Caco-2 (cell line): ENCODE measurements around the gene PDZK1IP1. TPM values are rescaled to one million over a fixed set of nuclear protein-coding genes. Genes with fewer than 3 reads are reported as not detected.

ENCODE experiments used
- BruUV-seq: library from RNA; stranded (reverse); fragments of 400-500 nt; replicated peaks from 2 replicates; lab custom pipeline; 2021; lab: Mats Ljungman, UMichigan
- CTCF ChIA-PET: fragments of 300-600 bp; sonication (Branson Sonifier 250); formaldehyde crosslinking; loops from one replicate; lab custom pipeline; 2022; ENCODE audit warnings: antibody characterized with exemption; lab: Charles Lee
- POLR2A ChIA-PET: fragments of 300-600 bp; sonication (Branson Sonifier 250); formaldehyde crosslinking; loops from one replicate; lab custom pipeline; 2022; ENCODE audit warnings: antibody characterized with exemption; lab: Charles Lee
- DNase-seq, 2 experiments: peaks; one replicate each; pipeline versions ENCODE4 v3.0.0 to v3.0.0-alpha.2; 2020 to 2022
- H3K27me3 ChIP-seq: replicated peaks from 2 replicates; pipeline ENCODE4 v1.6.0; 2011; ENCODE audit warnings: low read length; ENCODE audit not compliant: control insufficient read depth, insufficient read depth
- H3K36me3 ChIP-seq: 2 replicates; pipeline ENCODE4 v1.5.1; 2011; ENCODE audit warnings: low read length; ENCODE audit not compliant: control insufficient read depth, insufficient read depth
- H3K4me1 ChIP-seq: fragments of 250-450 bp; sonication (Bioruptor Pico); 2 replicates; pipeline ENCODE4 v1.5.1; 2020; ENCODE audit warnings: mild to moderate bottlenecking
- H3K4me3 ChIP-seq: 2 replicates; pipeline ENCODE4 v1.5.1; 2011; ENCODE audit warnings: low read depth, mild to moderate bottlenecking, control low read depth, low read length
- H3K9me3 ChIP-seq: fragments of 250-450 bp; sonication (Bioruptor Pico); 2 replicates; pipeline ENCODE4 v1.5.1; 2020; ENCODE audit warnings: mild to moderate bottlenecking, moderate library complexity
- H3K27ac Mint-ChIP-seq: one replicate; pipeline ENCODE4 v1.8.0; 2022; ENCODE audit warnings: mixed read lengths; ENCODE audit not compliant: unreplicated experiment
- H3K27me3 Mint-ChIP-seq: one replicate; pipeline ENCODE4 v1.8.0; 2022; ENCODE audit warnings: mixed read lengths; ENCODE audit not compliant: insufficient read depth, unreplicated experiment
- H3K36me3 Mint-ChIP-seq: one replicate; pipeline ENCODE4 v1.8.0; 2022; ENCODE audit warnings: mild to moderate bottlenecking, mixed read lengths; ENCODE audit not compliant: insufficient read depth, unreplicated experiment
- H3K4me1 Mint-ChIP-seq: one replicate; pipeline ENCODE4 v1.8.0; 2022; ENCODE audit warnings: low read depth, mixed read lengths; ENCODE audit not compliant: unreplicated experiment
- H3K4me3 Mint-ChIP-seq: one replicate; pipeline ENCODE4 v1.8.0; 2022; ENCODE audit warnings: mild to moderate bottlenecking, moderate library complexity, mixed read lengths; ENCODE audit not compliant: unreplicated experiment
- H3K9me3 Mint-ChIP-seq: one replicate; pipeline ENCODE4 v1.8.0; 2022; ENCODE audit warnings: mixed read lengths; ENCODE audit not compliant: unreplicated experiment
- CTCF ChIP-seq, 2 experiments: fragments of 200-600 bp in 1 of 2; IDR thresholded peaks; 1 replicate in 1 of 2; 2 replicates in 1 of 2; pipeline versions ENCODE4 v1.5.1 to v1.8.0; 2011 to 2022; ENCODE audit warnings: antibody characterized with exemption in 1 of 2, control low read depth in 1 of 2, inconsistent platforms in 1 of 2, low read depth in 1 of 2, low read length in 1 of 2, mild to moderate bottlenecking in 1 of 2, moderate library complexity in 1 of 2; ENCODE audit not compliant: insufficient read depth in 1 of 2, severe bottlenecking in 1 of 2, unreplicated experiment in 1 of 2
- intact Hi-C: fragments of 100-400 bp; cut with micrococcal nuclease; formaldehyde crosslinking; loops from one replicate; pipeline ENCODE4 v1.10.0; 2022; ENCODE audit not compliant: unreplicated experiment
- total RNA-seq: library from RNA; stranded (reverse); gene quantifications from 2 replicates; pipeline ENCODE4 v1.2.3, GENCODE V29; 2022

Gene PDZK1IP1
- total RNA-seq, 1 experiment from 2014 or later = 6.1 TPM

DNA sequence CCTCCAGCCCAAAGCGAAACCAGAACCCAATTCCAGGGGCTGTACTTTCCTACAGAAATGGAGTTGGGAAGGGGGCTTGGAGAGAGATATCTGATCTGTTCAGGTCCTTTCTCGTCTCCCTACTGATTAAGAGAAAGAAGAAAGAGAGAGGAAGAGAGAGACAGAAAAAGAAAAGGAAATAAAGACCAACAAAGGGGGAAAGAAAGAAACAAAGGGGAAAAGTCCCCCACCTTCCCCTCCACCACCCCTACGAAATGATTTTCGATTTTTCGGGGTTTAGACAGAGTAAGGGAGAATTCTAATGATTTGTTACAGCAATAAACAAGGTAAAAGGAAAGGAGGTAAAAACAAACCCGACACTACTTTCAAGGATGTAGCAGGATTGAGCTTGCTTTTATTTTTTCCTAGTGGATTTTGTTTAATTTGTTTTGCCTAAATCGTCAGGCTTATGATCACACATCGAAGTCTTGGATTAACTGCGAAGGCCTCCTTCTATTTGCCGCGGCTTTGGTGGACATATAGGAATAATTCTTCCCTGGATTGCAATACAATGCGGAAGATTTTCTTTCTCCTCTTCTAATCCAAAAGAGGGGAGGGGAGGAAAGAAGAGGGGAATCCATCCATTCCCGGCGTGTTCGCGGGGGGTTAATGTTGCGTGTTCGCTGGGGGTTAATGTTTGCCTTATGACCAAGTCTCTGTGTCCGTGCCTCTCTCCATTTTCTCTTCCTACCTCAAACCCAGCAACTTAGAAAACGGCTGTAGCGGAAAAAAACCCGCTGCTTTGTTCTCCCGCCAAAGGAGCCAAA lies 40.3 kb upstream of the PDZK1IP1 start:
- Mint-ChIP-seq H3K4me3 (peak overlapping the region; percentile 2), H3K36me3 (peaks cover 12% of the 10 kb centered on the region), H3K9me3 (no peaks in the 10 kb centered on the region), H3K4me1 (peaks cover 8% of the 10 kb centered on the region), H3K27me3 (no peaks in the 10 kb centered on the region), H3K27ac (no peak overlapping the region)
- no TSS peak for BruUV-seq
- Histone ChIP-seq H3K4me1 (0 out of 2 replicates have a peak, but pooled peaks cover 3% of the 10 kb centered on the region), H3K4me3 (no peak overlapping the region), H3K27me3 (no peaks in the 10 kb centered on the region), H3K9me3 (no peaks in the 10 kb centered on the region), H3K36me3 (no peaks in the 10 kb centered on the region)
- intact Hi-C loops = no loop called here
- ChIA-PET CTCF (interaction anchor here (0.7 kb wide), 1 partner anchor 41 kb away, joined by 5 read pairs; no protein-coding TSS in a partner anchor), POLR2A (no interaction called here)
- no peak for DNase-seq
- TF ChIP-seq CTCF (IDR thresholded peaks at IDR 0.05; ENCODE audit: insufficient read depth in 1 of 2, low read depth in 1 of 2, low read length in 1 of 2, severe bottlenecking in 1 of 2, unreplicated experiment in 1 of 2) = no peak

DNA sequence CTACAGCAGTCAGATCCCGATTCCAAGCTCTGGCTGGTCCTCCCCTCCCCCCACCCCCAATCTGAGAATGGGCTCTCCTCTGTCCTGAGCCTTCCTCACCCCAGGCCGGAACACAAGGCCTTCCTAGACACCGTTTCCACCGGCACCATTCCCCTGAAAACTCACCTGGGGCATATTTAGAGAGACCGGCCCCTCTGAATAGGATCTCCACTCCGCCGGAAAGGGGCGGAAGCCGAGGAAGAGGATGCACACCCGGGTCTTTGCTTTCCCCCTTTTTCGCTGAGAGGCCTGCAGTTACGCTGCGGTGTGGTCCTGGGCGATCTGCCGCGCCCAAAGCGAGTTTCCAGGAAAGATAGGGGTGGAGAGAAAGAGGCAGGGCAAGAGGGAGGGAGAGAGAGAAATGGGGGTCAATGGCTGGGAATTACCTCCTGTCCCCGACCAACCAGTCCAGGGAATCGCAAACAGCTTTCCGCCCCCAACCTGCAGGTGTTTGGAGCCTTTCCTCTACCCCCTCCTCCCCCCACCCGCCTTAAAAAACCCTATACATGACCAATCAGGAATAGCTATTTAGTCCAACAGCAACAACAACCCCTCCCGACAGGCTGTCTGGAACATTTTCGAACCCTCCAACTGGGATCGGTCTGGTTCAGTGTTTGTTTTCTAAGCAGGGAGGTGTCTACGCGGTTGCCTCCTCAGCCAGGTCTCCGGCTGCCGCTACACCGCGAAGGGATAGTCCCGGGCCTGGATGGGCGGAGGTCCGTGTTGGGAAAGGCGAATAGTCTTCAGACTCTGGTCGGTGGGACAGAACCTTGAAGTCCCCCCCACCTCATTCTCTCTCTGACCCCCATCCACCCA lies 39.4 kb upstream of the PDZK1IP1 start:
- no peaks in the 10 kb centered on the region for H3K9me3 ChIP-seq
- H3K4me1 ChIP-seq = 0 out of 2 replicates have a peak, but pooled peaks cover 3% of the 10 kb centered on the region
- no peak for TF ChIP-seq CTCF (IDR thresholded peaks at IDR 0.05; ENCODE audit: insufficient read depth in 1 of 2, low read depth in 1 of 2, low read length in 1 of 2, severe bottlenecking in 1 of 2, unreplicated experiment in 1 of 2)
- H3K36me3 ChIP-seq = no peaks in the 10 kb centered on the region
- ChIA-PET CTCF (no interaction called here), POLR2A (no interaction called here)
- no TSS peak for BruUV-seq
- Mint-ChIP-seq H3K4me3 (peak overlapping the region; percentile 2), H3K4me1 (peaks cover 8% of the 10 kb centered on the region), H3K27ac (no peak overlapping the region), H3K36me3 (peaks cover 12% of the 10 kb centered on the region), H3K9me3 (no peaks in the 10 kb centered on the region), H3K27me3 (no peaks in the 10 kb centered on the region)
- intact Hi-C loops = no loop called here
- no peaks in the 10 kb centered on the region for H3K27me3 ChIP-seq
- H3K4me3 ChIP-seq = no peak overlapping the region
- no peak for DNase-seq

DNA sequence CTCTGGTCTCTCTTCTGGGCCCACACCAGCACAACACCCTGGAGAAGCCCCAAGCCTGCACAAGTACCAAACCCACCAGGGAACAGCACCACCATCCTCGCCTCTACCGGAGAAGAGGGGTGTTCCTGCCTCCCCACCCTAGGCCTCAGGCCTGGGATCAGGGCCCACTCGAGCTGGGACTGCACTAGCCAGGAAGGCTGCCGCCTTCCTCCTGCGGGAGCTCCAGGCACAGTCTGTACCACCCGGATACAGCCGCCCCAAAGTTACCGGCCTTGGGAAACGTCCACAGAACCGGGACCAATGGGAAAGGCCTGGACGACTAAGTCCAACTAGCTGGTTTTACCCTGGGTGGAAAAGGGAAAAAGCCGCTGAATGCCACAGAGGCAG lies 38.8 kb upstream of the PDZK1IP1 start:
- no peaks in the 10 kb centered on the region for H3K36me3 ChIP-seq
- DNase-seq = no peak
- H3K27me3 Mint-ChIP-seq = no peaks in the 10 kb centered on the region
- H3K27ac Mint-ChIP-seq = no peak overlapping the region
- 0 out of 2 replicates have a peak, but pooled peaks cover 3% of the 10 kb centered on the region for H3K4me1 ChIP-seq
- H3K36me3 Mint-ChIP-seq = peaks cover 12% of the 10 kb centered on the region
- ChIA-PET CTCF (no interaction called here), POLR2A (no interaction called here)
- BruUV-seq = no TSS peak
- H3K27me3 ChIP-seq = no peaks in the 10 kb centered on the region
- no peaks in the 10 kb centered on the region for H3K9me3 ChIP-seq
- no peaks in the 10 kb centered on the region for H3K9me3 Mint-ChIP-seq
- H3K4me1 Mint-ChIP-seq = peaks cover 8% of the 10 kb centered on the region
- H3K4me3 Mint-ChIP-seq = no peak overlapping the region
- no peak overlapping the region for H3K4me3 ChIP-seq
- intact Hi-C loops = no loop called here
- no peak for TF ChIP-seq CTCF (IDR thresholded peaks at IDR 0.05; ENCODE audit: insufficient read depth in 1 of 2, low read depth in 1 of 2, low read length in 1 of 2, severe bottlenecking in 1 of 2, unreplicated experiment in 1 of 2)
